Breast epithelium (tissue), 3 donors: ENCODE measurements around the gene MPI.

Experiments
- CTCF ChIP-seq, 3 donors: fragments of 450-650 bp; IDR thresholded peaks; one replicate each; pipeline ENCODE4 v1.5.1; 2016 to 2017; ENCODE audit warnings: antibody characterized with exemption in 3 of 3, mild to moderate bottlenecking in 3 of 3, moderate library complexity in 3 of 3
- POLR2A ChIP-seq: fragments of 450-650 bp; IDR thresholded peaks from one replicate; pipeline ENCODE4 v1.6.1; 2016; ENCODE audit warnings: antibody characterized with exemption, mild to moderate bottlenecking, moderate library complexity

DNA sequence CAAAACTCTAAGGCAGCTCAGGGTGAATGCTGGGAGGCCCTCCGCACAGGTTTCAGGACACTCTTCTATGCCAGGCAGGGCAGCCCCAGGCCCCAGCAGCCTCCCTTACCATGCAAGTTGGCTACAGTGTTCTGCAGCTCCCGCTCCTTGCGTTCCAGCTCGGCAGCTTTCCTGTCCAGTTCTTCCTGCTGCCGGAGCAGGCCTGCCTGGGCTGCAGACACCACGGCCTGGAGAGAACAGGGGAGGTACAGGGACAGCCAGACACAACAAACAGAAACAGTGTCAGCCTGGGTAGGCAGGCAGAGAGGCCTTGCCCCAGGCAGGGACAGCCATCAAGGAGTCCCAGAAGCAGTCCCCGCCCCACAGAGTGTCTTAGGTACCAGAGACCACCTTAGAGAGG, 37.9 kb upstream of the MPI start:
- no peak for TF ChIP-seq POLR2A
- no peak for TF ChIP-seq CTCF (IDR thresholded peaks at IDR 0.05)
